ENCODE data around the gene AKT3.

Gene AKT3

DNA sequence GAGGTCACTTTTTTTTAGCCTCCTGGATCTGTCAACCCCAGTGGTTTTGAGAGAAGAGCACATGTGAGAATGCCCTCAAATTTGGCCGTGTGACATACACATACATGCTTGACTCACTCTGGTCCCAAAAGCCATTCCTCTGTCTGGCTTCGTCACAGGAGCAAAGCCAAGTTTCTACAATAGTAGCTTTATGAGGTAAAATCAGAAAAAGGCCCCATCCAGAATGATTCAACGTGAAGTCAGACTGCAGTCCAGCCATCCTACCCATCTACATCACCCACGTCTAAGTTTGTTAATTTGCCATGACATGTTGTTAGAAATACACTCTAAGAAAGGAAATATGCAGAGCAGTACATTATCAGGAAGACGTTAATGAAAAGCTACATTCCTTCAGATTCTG is 349.0 kb downstream of the AKT3 start:
- no peak for DNase-seq

DNA sequence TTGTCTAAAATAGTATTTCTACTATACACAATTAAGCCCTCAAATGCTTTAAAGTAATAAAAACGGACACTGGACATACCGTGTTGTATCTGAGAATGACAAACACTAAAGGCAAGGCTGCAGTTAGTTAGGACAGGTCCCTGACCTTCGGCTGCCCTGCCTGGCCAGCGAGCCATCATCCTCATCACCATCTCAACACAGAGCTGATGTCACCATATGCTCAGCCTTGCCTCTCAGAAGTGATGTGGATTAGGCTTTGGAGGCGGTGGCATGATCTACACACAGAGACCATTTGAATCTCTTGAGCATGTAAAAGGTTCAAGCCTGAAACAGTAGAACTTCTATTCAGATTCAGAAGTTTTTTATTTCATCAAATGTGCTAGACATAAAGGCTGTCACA is 349.5 kb downstream of the AKT3 start:
- no peak for DNase-seq

- DNase-seq = no peak
Observed at GRCh38 chr1:243499711-243500110, 350.3 kb downstream of the AKT3 start.

DNA sequence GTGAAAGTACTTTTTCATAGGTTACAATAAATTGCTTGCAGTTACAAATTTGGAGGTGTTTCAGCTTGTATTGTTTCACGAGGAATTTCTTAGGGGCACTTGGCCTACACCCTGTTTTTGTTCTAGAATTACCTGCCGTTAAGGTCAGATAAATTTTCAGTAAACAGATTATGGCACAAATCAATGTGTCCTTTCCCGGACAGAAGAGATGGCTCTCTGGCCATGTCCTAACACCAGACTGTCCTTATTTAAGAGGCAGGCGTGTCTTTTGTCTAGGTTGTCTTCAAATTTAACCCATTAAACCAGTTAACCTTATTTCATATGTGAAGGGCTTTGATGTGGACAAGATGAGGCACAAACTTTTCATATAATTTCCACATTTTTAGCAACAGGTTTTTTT is 350.8 kb downstream of the AKT3 start:
- DNase-seq = no peak

DNA sequence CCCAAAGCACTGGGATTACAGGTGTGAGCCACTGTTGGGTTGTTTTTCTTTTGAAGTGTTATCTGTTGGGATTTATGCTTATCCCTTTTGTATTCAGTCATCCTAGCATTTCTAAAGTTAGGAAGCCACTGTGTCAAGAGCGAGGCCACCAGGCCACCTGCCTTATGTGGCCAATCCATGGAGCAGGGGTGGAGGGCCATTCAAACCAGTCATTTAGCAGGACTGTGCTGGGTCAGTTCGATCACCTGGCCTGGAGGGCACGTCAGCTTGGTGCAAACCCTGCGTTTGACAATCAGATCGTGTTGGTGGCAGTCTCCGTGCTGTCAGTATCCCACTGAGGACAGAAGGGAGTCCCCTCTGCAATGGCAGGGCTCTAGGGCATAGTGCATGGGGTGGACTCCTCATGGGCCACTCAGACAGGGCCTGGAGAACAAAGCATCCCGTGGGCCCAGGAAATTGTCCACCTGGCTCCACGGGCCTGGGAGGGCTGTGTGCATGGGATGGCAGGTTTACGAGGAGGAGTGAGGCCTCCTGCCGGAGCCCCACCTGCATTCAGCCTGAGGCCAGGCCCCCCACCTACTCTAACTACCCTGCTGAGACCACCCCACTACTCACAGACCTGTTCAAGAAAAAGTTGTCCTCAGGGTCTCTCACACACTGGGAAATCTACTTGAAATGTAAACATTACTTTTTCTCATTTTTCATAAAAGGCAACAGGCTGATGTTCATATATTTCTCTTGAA is 351.9 kb downstream of the AKT3 start:
- DNase-seq = no peak

- no peak for DNase-seq
Observed at GRCh38 chr1:243496806-243497205, 353.2 kb downstream of the AKT3 start.

DNA sequence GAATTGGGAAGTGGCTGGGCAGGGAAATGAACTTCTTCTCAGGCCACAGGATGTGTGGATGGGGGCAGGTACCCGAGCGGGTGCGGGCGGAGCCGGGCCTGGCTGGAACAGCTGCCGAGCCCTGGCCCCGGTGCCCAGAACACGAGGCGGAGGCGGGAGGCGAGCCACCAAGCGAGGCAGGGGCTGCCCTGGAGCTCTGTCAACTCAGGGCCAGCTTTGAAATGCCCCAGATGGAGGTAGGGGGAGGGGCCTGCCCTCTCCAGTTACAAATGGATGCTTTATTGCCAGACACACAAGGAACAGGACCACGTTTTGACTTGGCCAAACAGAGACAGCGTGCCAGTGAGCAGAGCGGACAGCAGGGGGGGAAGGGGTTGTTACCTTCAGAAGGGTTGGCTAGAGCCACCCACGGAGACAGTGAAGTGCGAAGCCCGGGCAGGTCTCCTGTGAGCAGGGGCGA is 353.8 kb downstream of the AKT3 start:
- DNase-seq = peak; percentile 14

- DNase-seq = no peak
Observed at GRCh38 chr1:243495442-243496186, 354.4 kb downstream of the AKT3 start.

DNA sequence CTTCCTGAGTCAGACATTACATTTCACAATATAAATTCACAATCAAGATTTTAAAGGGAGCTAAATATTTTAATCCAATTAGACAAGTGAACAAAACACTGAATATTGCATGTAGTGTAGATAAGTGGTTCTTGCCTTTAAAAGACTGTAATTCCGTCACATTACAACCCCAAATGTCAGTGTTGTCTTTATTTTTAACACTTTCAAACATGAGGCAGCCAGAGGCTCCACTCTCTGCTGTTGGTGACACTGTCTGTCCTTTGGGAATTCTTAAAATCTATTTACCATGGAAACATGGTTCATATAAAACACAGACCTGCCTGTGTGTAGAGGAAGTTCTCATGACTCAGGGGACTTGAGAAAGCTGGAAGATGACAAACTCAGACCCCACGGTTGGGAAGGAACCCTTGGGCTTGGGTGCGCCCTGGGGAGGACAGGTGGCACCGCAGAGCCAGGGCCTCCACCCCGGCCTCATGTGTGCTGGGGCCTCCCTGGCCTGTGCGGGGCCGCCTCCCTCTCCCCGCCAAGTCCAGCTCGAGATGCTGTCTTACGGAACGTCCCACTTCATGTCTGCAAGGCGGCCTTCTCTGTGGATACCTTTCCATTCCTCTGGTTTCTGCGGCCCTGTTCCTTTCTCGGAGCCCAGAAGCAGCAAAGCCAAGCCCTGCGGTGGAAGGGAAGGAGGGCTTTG is 355.2 kb downstream of the AKT3 start:
- no peak for DNase-seq

- DNase-seq = no peak
Observed at GRCh38 chr1:243493156-243494129, 356.6 kb downstream of the AKT3 start.

- no peak for DNase-seq
Observed at GRCh38 chr1:243490748-243491686, 359.0 kb downstream of the AKT3 start.

DNA sequence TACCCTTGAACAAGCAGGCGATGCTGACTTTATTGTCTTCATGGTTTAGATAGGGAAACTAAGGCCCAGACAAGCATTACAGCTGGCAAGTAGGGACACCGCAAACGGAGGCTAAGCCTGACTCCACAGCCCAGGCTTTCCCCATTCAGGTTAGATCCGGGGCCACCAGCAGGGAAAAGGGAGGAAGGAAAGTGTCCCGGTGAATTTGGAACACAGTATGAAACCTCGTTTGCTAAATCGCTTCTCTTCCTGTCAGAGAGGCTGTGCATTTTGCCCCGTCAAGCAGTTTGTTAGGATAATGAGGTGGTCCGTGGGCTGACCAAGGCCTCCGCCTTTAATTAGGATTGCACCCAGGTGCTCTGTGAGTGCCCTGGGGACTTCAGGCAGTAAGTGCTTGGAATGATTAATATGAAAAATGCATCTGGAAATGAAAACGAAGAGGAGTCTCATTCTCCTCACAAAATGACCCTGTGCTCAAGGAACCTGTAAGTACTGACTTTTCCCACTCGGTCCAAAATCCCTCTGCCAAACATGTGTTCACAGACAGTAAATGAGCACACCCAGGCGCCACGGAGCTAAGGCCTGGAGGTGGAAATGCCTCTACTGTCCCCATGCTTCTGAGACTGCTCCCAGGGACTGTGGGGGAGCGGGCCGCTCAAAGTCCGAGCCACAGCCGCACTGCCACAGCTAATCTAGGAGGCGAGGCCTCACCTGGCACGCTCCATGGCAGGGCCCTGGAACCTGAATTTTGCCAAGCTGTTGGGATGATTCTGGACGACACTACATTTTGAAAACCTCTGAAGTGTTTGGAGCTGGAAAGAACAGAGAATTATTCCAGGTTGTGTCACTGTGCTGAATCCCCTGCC is 360.1 kb downstream of the AKT3 start:
- no peak for DNase-seq

GRCh38 chr1:243489158-243489527 is 360.9 kb downstream of the AKT3 start:
- DNase-seq = no peak

GRCh38 chr1:243488459-243489157 is 361.4 kb downstream of the AKT3 start:
- no peak for DNase-seq

DNA sequence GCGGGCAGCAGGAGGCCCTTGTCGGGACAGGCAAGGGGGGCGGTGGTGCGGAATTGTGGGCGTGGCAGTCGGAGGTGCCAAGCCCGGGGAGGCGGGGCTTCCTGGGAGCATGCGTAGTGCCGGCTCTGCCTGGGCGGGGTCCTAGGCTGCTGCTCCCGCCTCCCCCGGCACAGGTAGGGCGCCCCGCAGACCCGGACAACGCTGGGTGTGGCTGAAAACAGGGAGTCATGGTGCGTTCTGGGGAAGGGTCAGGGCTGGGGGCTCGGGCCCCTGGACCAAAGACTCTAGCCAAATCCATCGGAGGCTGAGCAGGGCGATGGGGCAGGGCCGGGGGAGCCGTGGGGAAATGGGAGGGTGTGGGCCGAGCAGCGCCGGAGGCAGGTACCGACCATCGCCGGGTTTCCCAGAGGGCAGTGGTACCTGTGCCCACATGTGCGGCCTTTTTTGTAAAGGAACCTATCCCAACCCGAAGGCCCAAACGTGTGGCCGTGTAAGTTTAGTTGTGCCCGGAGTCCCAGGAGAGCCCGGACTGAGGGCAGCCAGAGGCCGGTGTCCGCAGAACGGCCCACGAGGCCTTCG is 362.3 kb downstream of the AKT3 start:
- DNase-seq = no peak

GRCh38 chr1:243487036-243487648 is 362.9 kb downstream of the AKT3 start:
- no peak for DNase-seq

DNA sequence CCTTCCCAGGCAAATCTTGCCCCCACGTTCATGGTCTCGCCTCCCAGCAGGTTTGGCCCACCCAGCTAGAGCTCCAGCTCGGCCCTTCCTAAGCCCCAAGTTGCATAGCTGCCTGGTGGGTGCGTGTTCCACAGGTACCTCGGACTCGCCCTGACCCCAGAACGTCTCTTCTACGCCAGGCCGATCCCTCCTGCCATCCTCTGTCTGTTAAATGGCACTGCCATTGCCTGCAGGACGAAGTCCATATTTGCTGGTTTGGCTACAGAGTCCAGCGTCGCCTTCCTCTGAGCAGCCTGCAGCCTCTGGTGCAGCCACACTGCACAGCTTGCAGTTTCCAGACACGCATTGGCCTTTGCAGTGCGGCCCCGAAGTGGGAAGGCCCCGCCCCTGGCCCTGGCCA is 366.1 kb downstream of the AKT3 start:
- DNase-seq = no peak

GRCh38 chr1:243483071-243483771 is 366.8 kb downstream of the AKT3 start:
- no peak for DNase-seq
